Activated gamma-delta T cell treated with anti-CD3 and anti-CD28 coated beads, Interleukin-2, amount 50 U/mL, for 16 hours (primary cell): ENCODE results near the gene MAGEA10.
"Not testable (repeated sequence)": the region's sequence is repeated elsewhere in the genome, so short reads cannot be mapped to it uniquely, and the experiment has no call there.

Experiments used
- DNase-seq: peaks from one replicate; pipeline ENCODE4 v3.0.0-alpha.2; 2020; ENCODE audit warnings: low read depth

Gene MAGEA10

GRCh38 chrX:152138388-152138784 lies at the start of gene MAGEA10:
TSS of gene MAGEA10 (minus strand) at chrX:152138577. CDS start at chrX:152135620, 2,957 bp downstream.
- no peak for DNase-seq

- DNase-seq: no peak
Measured at GRCh38 chrX:152177497-152178269, 39.3 kb upstream of the MAGEA10 start.

- no peak for DNase-seq
Measured at GRCh38 chrX:152177052-152177451, 38.7 kb upstream of the MAGEA10 start.

GRCh38 chrX:152175892-152176291 lies 37.5 kb upstream of the MAGEA10 start:
- DNase-seq: not testable (repeated sequence)

GRCh38 chrX:152173923-152174322 lies 35.5 kb upstream of the MAGEA10 start:
- not testable (repeated sequence) for DNase-seq

DNA sequence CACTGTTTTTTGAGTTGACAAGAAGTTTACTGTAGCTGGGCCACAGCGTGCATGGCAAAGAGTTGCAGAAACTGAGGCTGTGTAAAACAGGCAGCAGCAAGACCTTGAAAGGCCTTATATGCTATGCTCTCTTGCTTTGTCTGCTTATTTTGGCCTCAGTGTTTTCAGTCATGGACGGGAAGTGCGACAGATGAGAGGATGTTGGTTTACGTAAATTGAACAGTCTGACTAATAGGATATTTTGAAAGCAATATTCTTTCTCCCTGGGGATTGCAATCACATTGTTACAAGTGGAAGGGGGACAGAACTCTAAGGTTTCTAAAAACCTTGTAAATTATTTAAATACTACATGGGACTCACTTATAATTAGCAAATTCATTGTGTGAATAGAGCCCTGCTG lies 32.2 kb upstream of the MAGEA10 start:
- DNase-seq: no peak

- no peak for DNase-seq
Measured at GRCh38 chrX:152165033-152165743, 26.8 kb upstream of the MAGEA10 start.

DNA sequence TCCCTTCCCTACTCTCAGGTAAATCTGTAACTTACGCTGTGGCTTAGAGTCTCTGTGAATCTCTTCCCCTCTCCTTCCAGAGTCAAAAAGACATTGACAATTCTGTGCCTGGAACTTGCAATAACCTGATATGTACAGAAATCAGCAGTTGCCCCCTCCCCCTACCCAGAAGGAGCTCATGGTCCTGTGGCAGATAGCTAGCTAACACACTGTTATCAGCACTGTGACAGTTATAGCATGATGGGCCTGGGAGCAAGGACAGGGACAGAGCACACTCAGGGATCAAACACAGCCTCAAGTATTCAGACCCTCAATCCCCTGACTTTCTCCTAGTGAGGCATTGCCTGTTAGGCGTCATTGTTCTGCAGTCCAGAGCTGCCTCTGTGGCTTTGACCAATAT lies 18.7 kb upstream of the MAGEA10 start:
- no peak for DNase-seq

DNA sequence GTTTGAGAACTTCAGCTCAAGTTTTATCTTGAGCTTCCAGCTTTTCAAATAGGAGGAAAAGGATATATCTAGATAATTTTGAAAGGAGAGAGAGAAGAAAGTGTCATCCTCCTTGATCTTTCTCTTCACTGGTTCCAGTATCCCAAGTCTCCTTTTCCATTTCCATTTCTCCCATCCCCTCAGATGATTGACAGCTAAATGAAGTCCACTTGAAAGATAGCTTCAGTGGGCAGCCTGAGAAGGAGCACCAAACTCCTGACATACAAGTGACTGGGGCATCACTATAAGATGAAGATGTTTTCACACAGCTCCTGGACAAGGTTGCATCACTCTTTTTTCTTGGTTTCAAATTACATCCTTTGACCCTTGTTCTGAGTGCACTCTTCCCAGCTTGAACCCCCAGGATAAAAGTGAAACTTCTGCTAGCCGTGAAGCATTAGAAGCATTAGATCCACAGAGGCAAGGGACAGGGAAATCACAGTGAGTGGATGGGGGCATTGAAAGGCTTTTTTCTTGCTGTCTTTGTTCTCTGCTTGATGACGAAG lies 17.5 kb upstream of the MAGEA10 start:
- DNase-seq: no peak

DNA sequence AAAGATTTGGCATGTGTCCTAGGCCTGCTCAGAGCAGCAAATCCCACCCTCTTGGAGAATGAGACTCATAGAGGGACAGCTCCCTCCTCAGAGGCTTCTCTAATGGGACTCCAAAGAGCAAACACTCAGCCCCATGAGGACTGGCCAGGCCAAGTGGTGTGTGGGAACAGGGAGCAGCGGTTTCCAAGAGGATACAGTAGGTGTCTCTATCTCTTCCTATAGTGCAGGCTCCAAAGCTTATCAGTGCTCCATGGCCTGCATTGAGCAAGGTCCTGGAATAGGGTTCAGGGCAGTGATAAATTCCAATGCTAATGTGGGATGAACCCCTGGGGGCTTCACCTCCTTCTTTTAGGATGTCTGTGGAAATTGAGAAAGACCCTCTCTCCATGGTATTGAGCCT lies 15.7 kb upstream of the MAGEA10 start:
- DNase-seq: no peak

DNA sequence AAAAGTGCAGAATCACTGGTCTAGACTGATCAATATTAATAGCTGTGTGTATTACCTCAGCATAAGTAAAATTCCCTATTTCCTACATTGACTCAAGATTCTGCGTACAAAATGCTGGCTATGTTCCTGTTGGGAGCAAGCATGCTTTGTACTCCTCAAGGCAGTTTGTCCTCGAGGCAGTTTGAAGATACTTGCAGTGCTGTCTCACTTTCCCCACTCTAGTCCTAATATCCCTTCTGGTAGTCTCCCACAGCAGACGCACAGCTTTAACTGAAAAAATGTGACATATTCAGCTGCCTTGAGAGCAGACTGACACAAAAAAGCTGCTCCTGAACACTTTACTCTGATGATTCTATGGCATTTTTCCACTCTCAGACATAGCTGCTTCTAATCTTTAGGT lies 12.9 kb upstream of the MAGEA10 start:
- DNase-seq: no peak

DNA sequence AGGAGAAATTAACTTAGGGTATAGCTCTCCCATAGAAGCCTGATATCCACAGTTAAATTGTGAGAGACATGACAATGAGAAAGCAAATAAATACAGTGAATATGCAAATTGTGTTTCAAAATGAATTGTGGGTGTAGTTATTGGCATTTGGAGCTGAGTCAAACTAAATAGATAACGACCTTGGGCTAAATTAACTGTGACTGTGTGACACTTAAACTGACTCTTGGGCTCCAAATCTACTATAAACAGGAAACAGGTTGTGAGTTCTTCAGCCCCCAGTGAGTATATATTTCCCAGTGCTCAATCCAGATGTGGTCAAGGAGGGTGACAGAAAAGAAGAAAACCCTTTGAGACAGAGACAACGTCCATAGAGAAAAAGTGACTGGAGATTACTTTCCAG lies 11.3 kb upstream of the MAGEA10 start:
- DNase-seq: no peak

DNA sequence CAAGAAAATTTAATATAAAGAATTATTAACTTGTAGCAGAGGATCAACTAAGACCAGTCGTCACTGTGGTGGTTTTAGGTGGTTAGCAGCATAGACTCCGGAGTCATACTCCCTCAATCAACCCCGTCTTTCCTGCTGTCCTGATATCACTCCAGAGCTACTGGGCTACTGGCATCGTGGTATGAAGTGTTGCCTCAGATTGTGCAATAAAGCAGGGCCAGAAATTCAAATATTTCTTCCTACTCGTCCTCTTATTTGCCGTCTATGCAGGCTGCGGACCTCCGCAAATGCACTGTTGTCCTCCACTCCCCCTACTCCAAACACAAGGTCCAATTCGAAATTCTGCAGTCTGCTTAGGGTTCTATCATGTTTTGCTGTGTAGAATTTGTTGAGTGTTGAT lies 1.2 kb upstream of the MAGEA10 start:
- no peak for DNase-seq

DNA sequence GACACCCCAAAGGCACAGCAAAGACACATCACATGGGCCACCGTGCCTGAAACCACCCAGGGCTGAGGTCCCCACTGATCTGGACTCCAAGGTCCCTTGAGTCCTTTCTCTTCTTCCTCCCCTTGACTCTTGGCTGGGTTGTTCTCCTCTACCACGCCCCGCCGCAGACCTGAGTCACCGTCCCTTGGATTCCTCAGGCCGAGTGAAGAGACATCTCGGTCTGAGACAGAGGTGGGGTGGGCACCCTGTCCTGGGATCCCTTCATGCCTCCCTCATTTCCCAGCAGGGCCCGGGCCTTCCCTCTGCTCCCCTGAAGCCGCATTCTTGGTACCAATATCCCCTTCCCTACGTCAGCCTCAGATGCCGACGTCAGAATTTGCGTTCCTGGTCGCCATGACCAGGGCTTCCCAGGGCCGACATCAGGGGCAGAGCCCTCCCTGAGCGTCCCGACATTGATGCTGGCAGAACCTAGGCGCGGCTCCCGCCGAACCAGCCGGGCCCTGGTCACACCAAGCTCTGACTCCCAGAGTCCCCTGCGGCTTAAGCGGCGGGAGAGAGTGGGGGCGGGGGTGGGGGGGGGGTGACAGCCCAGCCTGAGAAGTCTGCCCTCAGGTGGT lies 498 bp downstream of the MAGEA10 start:
- no peak for DNase-seq

DNA sequence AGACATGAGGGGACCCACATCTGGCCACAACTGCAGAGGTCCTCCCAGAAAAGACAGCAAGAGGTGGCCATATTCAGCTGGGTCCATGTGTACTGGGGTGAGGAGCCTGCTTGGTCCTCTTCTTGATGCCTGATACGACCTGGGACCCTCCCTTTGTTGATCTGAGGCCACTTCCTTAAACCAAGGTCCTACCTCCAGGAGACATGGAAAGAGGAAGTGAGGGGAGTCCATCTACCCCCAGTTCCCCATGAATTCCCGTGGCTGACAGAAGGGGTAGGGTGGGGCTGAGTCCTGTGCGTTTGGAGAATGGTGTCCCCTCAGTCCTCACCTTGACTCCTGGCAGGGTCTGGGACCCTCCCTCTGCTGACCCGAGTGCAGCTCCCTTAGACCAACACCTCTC lies 2.1 kb downstream of the MAGEA10 start:
- DNase-seq: no peak

DNA sequence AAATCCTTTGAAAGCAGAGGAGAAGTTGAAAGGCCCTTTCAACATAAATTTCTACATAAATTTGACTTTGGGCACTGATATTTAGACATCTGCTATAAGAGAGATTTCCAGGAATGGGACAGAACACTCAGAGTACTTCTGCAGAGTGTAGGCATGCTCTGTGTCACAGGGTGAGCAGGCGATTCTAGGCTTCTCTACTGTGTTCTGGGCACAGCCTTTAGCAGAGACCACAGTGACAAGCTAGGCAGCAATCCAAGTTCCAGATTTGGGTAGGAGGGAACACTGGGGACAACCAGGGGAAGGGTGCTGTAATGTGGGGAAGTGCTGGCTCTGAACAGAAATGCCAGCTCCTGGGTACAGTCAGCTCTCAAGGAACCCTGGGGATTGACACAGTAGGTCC lies 6.9 kb downstream of the MAGEA10 start:
- DNase-seq: no peak

DNA sequence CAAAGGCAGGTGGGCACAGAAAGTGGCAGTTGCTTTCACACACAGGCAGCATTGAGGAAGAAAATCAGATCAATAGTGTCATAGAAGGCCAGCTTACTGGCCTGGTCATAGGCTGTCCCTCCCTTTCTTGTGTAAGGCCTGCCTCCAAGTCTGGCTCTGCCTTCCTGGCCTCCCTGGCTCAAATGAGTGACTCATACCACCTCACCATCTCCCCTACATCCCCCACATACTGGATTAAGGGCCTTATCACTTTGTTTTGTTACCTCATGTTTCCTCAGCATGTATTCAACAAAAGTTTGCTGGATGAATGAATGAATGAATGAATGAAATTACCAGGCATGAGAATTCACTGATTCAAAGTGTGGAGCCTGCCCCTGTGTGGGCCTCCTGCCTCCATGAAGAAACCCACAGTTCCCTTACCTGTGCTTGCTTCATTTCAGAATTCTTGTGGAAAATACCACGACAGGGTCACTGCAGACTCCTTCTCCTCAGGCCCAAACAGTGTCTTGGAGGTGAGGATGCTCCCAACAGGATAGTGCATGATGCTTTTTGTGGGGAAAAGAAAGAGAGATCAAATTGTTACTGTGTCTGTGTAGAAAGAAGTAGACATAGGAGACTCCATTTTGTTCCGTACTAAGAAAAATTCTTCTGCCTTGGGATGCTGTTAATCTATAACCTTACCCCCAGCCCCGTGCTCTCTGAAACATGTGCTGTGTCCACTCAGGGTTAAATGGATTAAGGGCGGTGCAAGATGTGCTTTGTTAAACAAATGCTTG lies 9.1 kb downstream of the MAGEA10 start:
- DNase-seq: not testable (repeated sequence)

GRCh38 chrX:152117305-152117704 lies 21.1 kb downstream of the MAGEA10 start:
- DNase-seq: no peak

DNA sequence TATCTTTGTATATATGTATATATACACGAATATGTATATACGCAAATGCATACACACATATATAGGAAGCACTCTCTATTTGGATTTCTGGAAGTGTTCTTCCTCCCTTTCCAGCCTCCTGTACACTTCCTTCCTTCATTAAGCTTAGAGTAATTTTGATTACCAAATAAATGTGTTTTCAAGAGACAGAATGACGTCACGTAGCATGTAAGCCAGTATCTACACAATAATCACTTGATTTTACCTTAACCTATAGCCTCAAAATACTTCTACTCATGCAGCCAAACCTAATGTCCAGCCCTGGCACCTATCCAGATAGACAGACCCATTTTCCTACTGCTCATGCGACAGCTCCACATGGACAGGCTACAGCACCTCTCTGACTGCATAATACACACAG lies 29.9 kb downstream of the MAGEA10 start:
- DNase-seq: no peak

DNA sequence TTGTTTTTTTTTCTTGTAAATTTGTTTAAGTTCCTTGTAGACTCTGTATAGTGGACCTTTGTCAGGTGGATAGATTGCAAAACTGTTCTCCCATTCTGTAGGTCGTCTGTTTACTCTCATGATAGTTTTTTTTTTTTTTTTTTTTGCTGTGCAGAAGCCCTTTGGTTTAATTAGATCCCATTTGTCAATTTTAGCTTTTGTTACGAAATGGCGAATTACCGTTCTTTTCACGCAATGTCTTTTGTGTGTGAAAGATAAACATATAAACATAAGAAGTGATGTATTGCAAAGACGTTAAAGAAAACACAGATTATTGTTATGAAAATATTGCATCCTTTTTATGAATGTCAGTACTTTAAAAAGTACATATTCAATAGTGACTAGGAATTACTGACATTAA lies 34.5 kb downstream of the MAGEA10 start:
- no peak for DNase-seq

DNA sequence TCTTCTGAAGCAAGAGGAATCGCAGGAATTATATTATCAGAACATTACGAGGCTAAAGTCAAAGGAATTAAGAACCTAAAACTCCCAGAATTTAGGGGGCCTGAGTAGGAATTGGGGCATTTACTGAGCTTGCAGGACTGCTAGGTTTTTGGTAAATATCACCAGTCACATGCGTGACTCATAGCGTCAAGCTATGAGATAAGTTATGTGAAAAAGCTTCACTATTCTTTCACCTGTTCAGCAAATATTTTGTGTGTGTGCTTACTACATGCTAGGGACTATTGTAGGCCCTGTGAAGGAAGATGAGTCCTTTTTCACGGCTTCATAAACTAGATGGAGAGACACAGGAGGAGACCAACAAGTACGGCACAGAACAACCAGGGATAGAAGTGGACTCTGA lies 52.2 kb downstream of the MAGEA10 start:
- DNase-seq: no peak
